Peyer's patch (tissue), 4 donors: ENCODE results near the gene STT3B. TPM values are rescaled to one million over a fixed set of nuclear protein-coding genes. Genes with fewer than 3 reads are reported as not detected.

Experiments
- DNase-seq, 3 donors: peaks; one replicate each; pipeline ENCODE4 v3.0.0-alpha.2; 2017 to 2019
- H3K27ac ChIP-seq, 4 donors: fragments of 200-600 bp; sonication (generic); one replicate each; pipeline ENCODE4 v1.5.1; 2016 to 2019
- H3K27me3 ChIP-seq, 2 donors: fragments of 200-600 bp; sonication (generic); one replicate each; pipeline ENCODE4 v1.5.1; 2019
- H3K36me3 ChIP-seq, 3 donors: fragments of 200-600 bp; sonication (generic); one replicate each; pipeline ENCODE4 v1.5.1; 2016 to 2019
- H3K4me1 ChIP-seq, 4 donors: fragments of 200-600 bp; sonication (generic); one replicate each; pipeline ENCODE4 v1.5.1; 2016 to 2019
- H3K4me3 ChIP-seq, 4 donors: fragments of 200-600 bp; sonication (generic); 1 replicate in 3 of 4; 2 replicates in 1 of 4; pipeline ENCODE4 v1.5.1; 2016 to 2019; ENCODE audit warnings: mild to moderate bottlenecking in 1 of 4
- H3K9me3 ChIP-seq, 4 donors: fragments of 200-600 bp; sonication (generic); one replicate each; pipeline ENCODE4 v1.5.1; 2016 to 2019; ENCODE audit warnings: mild to moderate bottlenecking in 1 of 4
- CTCF ChIP-seq, 6 experiments: fragments of 450-650 bp in 4 of 6; fragments of 200-600 bp in 2 of 6; sonication (generic) in 1 of 6; IDR thresholded peaks; one replicate each; pipeline ENCODE4 v1.5.1; 2017 to 2019; ENCODE audit warnings: antibody characterized with exemption in 6 of 6, mild to moderate bottlenecking in 3 of 6, moderate library complexity in 1 of 6
- POLR2A ChIP-seq, 2 donors: fragments of 450-650 bp; IDR thresholded peaks; one replicate each; pipeline ENCODE4 v1.5.1; 2017; ENCODE audit warnings: antibody characterized with exemption in 2 of 2, mild to moderate bottlenecking in 2 of 2, moderate library complexity in 2 of 2
- total RNA-seq, 4 donors: library from RNA; depleted of rRNA; stranded (reverse); fragments of >200 nt; gene quantifications; one replicate each; pipeline ENCODE4 v1.1.0, GENCODE V29; 2016

Gene STT3B
- total RNA-seq, 4 donors from 2014 or later = 83.9 to 179 (median 144) TPM

GRCh38 chr3:31673950-31674349, 141.2 kb downstream of the STT3B start:
- H3K36me3 ChIP-seq = no peaks in the 10 kb centered on the region
- H3K4me1 ChIP-seq = peaks cover 0 to 7% (median 0%) of the 10 kb centered on the region in 4 donors
- no peak overlapping the region for H3K27ac ChIP-seq
- DNase-seq = no peak
- no peak for TF ChIP-seq CTCF (IDR thresholded peaks at IDR 0.05)
- TF ChIP-seq POLR2A (IDR thresholded peaks at IDR 0.05) = no peak
- no peaks in the 10 kb centered on the region for H3K27me3 ChIP-seq
- H3K9me3 ChIP-seq = no peaks in the 10 kb centered on the region
- no peak overlapping the region for H3K4me3 ChIP-seq

- no peaks in the 10 kb centered on the region for H3K27me3 ChIP-seq
- no peak for TF ChIP-seq POLR2A (IDR thresholded peaks at IDR 0.05)
- no peak for TF ChIP-seq CTCF (IDR thresholded peaks at IDR 0.05)
- no peak for DNase-seq
- no peaks in the 10 kb centered on the region for H3K9me3 ChIP-seq
- no peaks in the 10 kb centered on the region for H3K36me3 ChIP-seq
- no peak overlapping the region for H3K27ac ChIP-seq
- no peak overlapping the region for H3K4me3 ChIP-seq
- H3K4me1 ChIP-seq = no peaks in the 10 kb centered on the region
Observed at GRCh38 chr3:31676556-31676955, 143.8 kb downstream of the STT3B start.

- Histone ChIP-seq H3K27ac (no peak overlapping the region), H3K36me3 (peaks cover 0 to 4% (median 0%) of the 10 kb centered on the region in 3 donors), H3K4me1 (no peaks in the 10 kb centered on the region), H3K4me3 (no peak overlapping the region), H3K9me3 (no peaks in the 10 kb centered on the region), H3K27me3 (no peaks in the 10 kb centered on the region)
- TF ChIP-seq POLR2A (IDR thresholded peaks at IDR 0.05) = no peak
- TF ChIP-seq CTCF (IDR thresholded peaks at IDR 0.05) = no peak
- DNase-seq = no peak
Observed at GRCh38 chr3:31680072-31680870, 147.5 kb downstream of the STT3B start.
